HCT116 (cell line): Measurements from ENCODE around the gene THEMIS. TPM values are rescaled to one million over a fixed set of nuclear protein-coding genes. Genes with fewer than 3 reads are reported as not detected.
"Not testable (repeated sequence)": the region's sequence is repeated elsewhere in the genome, so short reads cannot be mapped to it uniquely, and the experiment has no call there.

Experiments used
- ATAC-seq: fragments of 200-7000 bp; cut with Tn5 transposase; 2 replicates; pipeline ENCODE4 v1.9.1; 2020; ENCODE audit warnings: mild to moderate bottlenecking, moderate library complexity
- BruUV-seq: library from RNA; stranded (reverse); fragments of 400-500 nt; replicated peaks from 2 replicates; lab custom pipeline; 2021; lab: Mats Ljungman, UMichigan
- CTCF ChIA-PET: fragments of 300-600 bp; sonication (Branson Sonifier 250); formaldehyde crosslinking; loops from one replicate; lab custom pipeline; 2021; ENCODE audit warnings: antibody characterized with exemption; lab: Charles Lee
- POLR2A ChIA-PET: fragments of 300-600, 350-600 bp; sonication (Branson Sonifier 250); formaldehyde crosslinking; loops from one replicate; lab custom pipeline; 2021; ENCODE audit warnings: antibody characterized with exemption; lab: Charles Lee
- RAD21 ChIA-PET, 2 experiments: fragments of 300-600 bp; sonication (Branson Sonifier 250); formaldehyde crosslinking; loops; one replicate each; lab custom pipeline; 2023; ENCODE audit warnings: low total read pairs in 2 of 2; ENCODE audit not compliant: uncharacterized antibody in 2 of 2, unreplicated experiment in 2 of 2, low non-redundant PET in 1 of 2; lab: Charles Lee
- DNase-seq: peaks from one replicate; pipeline ENCODE4 v3.0.0-alpha.2; 2010; ENCODE audit warnings: low read depth, low spot score
- H2AFZ ChIP-seq: fragments of 200-600 bp; shearing (Covaris generic), sonication (generic); 2 replicates; pipeline ENCODE4 v1.6.1; 2017; ENCODE audit warnings: low read depth, mixed run types, mixed read lengths, antibody characterized with exemption, low read length; ENCODE audit not compliant: poor library complexity, severe bottlenecking
- H3K27ac ChIP-seq: 2 replicates; pipeline ENCODE4 v1.5.1; 2012; ENCODE audit warnings: low read depth, low read length
- H3K27me3 ChIP-seq: fragments of 200-600 bp; sonication (generic); 2 replicates; pipeline ENCODE4 v1.6.1; 2016; ENCODE audit warnings: mixed run types, low read length, mixed read lengths; ENCODE audit not compliant: insufficient read depth
- H3K36me3 ChIP-seq, 2 experiments: fragments of 200-500 bp in 1 of 2; fragments of 200-600 bp in 1 of 2; sonication (Bioruptor generic) in 1 of 2; sonication (generic) in 1 of 2; 2 replicates each; pipeline versions ENCODE4 v1.5.1 to v1.6.1; 2014 to 2016; ENCODE audit warnings: low read length in 2 of 2, inconsistent platforms in 1 of 2, mixed read lengths in 1 of 2, mixed run types in 1 of 2; ENCODE audit not compliant: insufficient read depth in 2 of 2, control insufficient read depth in 1 of 2
- H3K4me1 ChIP-seq, 2 experiments: fragments of 200-600 bp in 1 of 2; sonication (generic) in 1 of 2; 2 replicates each; pipeline versions ENCODE4 v1.5.1 to v1.6.1; 2012 to 2017; ENCODE audit warnings: low read length in 2 of 2, inconsistent platforms in 1 of 2, mild to moderate bottlenecking in 1 of 2, mixed read lengths in 1 of 2, mixed run types in 1 of 2, moderate library complexity in 1 of 2; ENCODE audit not compliant: insufficient read depth in 2 of 2, control insufficient read depth in 1 of 2
- H3K4me2 ChIP-seq: fragments of 200-600 bp; sonication (generic); 2 replicates; pipeline ENCODE4 v1.6.1; 2017; ENCODE audit warnings: mixed run types, low read length, mixed read lengths
- H3K4me3 ChIP-seq, 2 experiments: fragments of 200-600 bp in 1 of 2; sonication (generic) in 1 of 2; replicated peaks in 1 of 2; 2 replicates each; pipeline ENCODE4 v1.5.1; 2011 to 2016; ENCODE audit warnings: low read length in 2 of 2, control low read depth in 1 of 2, low read depth in 1 of 2, mild to moderate bottlenecking in 1 of 2, mixed read lengths in 1 of 2, mixed run types in 1 of 2
- H3K79me2 ChIP-seq: fragments of 200-600 bp; sonication (generic); 2 replicates; pipeline ENCODE4 v1.6.1; 2017; ENCODE audit warnings: mild to moderate bottlenecking, mixed run types, low read length, moderate library complexity, mixed read lengths; ENCODE audit not compliant: insufficient read depth
- H3K9ac ChIP-seq: fragments of 200-600 bp; sonication (generic); 2 replicates; pipeline ENCODE4 v1.6.1; 2016; ENCODE audit warnings: low read length, mixed read lengths
- H3K9me2 ChIP-seq: fragments of 200-600 bp; sonication (generic), shearing (Covaris generic); 2 replicates; pipeline ENCODE4 v1.6.1; 2017; ENCODE audit warnings: mixed run types, mild to moderate bottlenecking, moderate library complexity; ENCODE audit not compliant: insufficient read depth
- H3K9me3 ChIP-seq, 2 experiments: fragments of 200-500 bp in 1 of 2; fragments of 200-600 bp in 1 of 2; sonication (Bioruptor generic) in 1 of 2; sonication (generic) in 1 of 2; 2 replicates each; pipeline ENCODE4 v1.6.1; 2014 to 2017; ENCODE audit warnings: low read length in 2 of 2, mixed read lengths in 2 of 2, inconsistent platforms in 1 of 2, low read depth in 1 of 2, mild to moderate bottlenecking in 1 of 2, mixed run types in 1 of 2, moderate library complexity in 1 of 2; ENCODE audit not compliant: control insufficient read depth in 1 of 2, insufficient read depth in 1 of 2
- H4K20me1 ChIP-seq: fragments of 200-600 bp; sonication (generic), shearing (Covaris generic); 2 replicates; pipeline ENCODE4 v1.6.1; 2017; ENCODE audit warnings: mixed run types, mild to moderate bottlenecking, moderate library complexity; ENCODE audit not compliant: insufficient read depth
- EZH2 ChIP-seq: fragments of 200-600 bp; sonication (generic); IDR thresholded peaks from 2 replicates; pipeline ENCODE4 v1.6.1; 2017; ENCODE audit warnings: antibody characterized with exemption, mixed run types
- RAD21 ChIP-seq: IDR thresholded peaks from 2 replicates; pipeline ENCODE4 v1.6.1; 2012; ENCODE audit warnings: low read depth, mild to moderate bottlenecking
- YY1 ChIP-seq: IDR thresholded peaks from 2 replicates; pipeline ENCODE4 v1.6.1; 2011; ENCODE audit warnings: low read length, low read depth, moderate library complexity, mild to moderate bottlenecking; ENCODE audit not compliant: insufficient replicate concordance; ENCODE audit errors: extremely low read depth
- ZBTB33 ChIP-seq: IDR thresholded peaks from 2 replicates; pipeline ENCODE4 v1.6.1; 2011; ENCODE audit warnings: mild to moderate bottlenecking, low read length, moderate library complexity; ENCODE audit not compliant: insufficient replicate concordance; ENCODE audit errors: extremely low read depth
- intact Hi-C: fragments of 100-400 bp; cut with micrococcal nuclease; formaldehyde crosslinking; loops from 2 replicates; pipeline ENCODE4 v1.10.0; 2022
- total RNA-seq: library from RNA; stranded (reverse); gene quantifications from one replicate; pipeline ENCODE4 v1.2.1, GENCODE V29; 2021; ENCODE audit not compliant: unreplicated experiment
- TF ChIP-seq, protein P1 (sequence below): IDR thresholded peaks from 2 replicates; pipeline ENCODE4 v1.6.1; 2012

Gene THEMIS
- total RNA-seq, 1 experiment from 2014 or later, result 0.20 TPM

DNA sequence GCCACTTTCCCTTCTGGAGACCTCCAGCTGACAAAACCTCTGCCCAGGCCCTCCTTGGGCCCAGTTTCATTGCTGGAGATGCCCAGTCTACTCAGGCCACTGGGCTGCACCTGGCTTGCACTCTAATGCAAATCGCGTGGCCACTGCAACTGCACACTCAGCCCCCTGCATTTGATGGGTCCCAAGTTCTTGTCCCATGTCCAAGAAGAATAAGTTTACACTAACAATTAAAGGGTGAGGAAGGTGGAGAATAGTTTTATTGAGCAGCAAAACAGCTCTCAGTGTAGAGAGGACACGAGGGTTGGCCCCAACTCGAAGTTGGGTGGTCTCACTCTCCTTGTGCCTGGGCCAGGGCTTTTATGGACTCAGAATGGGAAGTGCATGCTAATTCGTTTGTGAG lies 31.9 kb upstream of the THEMIS start:
- no peaks in the 10 kb centered on the region for H3K36me3 ChIP-seq
- H2AFZ ChIP-seq, result no peak overlapping the region
- no peak overlapping the region for H3K4me2 ChIP-seq
- no peaks in the 10 kb centered on the region for H3K79me2 ChIP-seq
- no peak for DNase-seq
- no peaks in the 10 kb centered on the region for H4K20me1 ChIP-seq
- no peaks in the 10 kb centered on the region for H3K4me1 ChIP-seq
- intact Hi-C loops, result no loop called here
- ATAC-seq, result no peak
- peaks cover 0 to 8% of the 10 kb centered on the region in 2 experiments; a peak in 2 of 4 replicates for H3K9me3 ChIP-seq
- no peaks in the 10 kb centered on the region for H3K27me3 ChIP-seq
- ChIA-PET RAD21 (no interaction called here), POLR2A (no interaction called here), CTCF (no interaction called here)
- H3K4me3 ChIP-seq, result no peak overlapping the region
- no peak overlapping the region for H3K27ac ChIP-seq
- no peak overlapping the region for H3K9ac ChIP-seq
- BruUV-seq, result no TSS peak
- no peak for TF ChIP-seq ZBTB33
- no peak for TF ChIP-seq YY1
- TF ChIP-seq, protein P1, sequence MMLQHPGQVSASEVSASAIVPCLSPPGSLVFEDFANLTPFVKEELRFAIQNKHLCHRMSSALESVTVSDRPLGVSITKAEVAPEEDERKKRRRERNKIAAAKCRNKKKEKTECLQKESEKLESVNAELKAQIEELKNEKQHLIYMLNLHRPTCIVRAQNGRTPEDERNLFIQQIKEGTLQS, result no peak
- no peak for TF ChIP-seq EZH2
- no peak for TF ChIP-seq RAD21
- no peaks in the 10 kb centered on the region for H3K9me2 ChIP-seq

DNA sequence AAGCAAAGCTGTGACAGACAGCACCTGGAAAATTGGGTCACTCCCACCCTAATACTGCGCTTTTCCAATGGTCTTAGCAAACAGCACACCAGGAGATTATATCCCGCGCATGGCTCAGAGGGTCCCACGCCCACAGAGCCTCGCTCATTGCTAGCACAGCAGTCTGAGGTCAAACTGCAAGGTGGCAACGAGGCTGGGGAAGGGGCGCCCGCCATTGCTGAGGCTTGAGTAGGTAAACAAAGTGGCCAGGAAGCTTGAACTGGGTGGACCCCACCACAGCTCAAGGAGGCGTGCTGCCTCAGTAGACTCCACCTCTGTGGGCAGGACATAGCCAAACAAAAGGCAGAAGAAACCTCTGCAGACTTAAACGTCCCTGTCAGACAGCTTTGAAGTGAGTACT lies 25.6 kb upstream of the THEMIS start:
- BruUV-seq, RAD21 ChIA-PET: not testable (repeated sequence)

More for the DNA sequence above, 25.6 kb upstream of the THEMIS start:
- POLR2A ChIA-PET, H3K9me2 ChIP-seq, H3K9me3 ChIP-seq, H3K4me2 ChIP-seq, intact Hi-C loops, H3K36me3 ChIP-seq, H3K9ac ChIP-seq, H3K4me1 ChIP-seq, H3K27ac ChIP-seq, H3K79me2 ChIP-seq, H3K4me3 ChIP-seq, CTCF ChIA-PET, H4K20me1 ChIP-seq, DNase-seq, H2AFZ ChIP-seq, H3K27me3 ChIP-seq, ATAC-seq: not testable (repeated sequence)
